HG03469 (cell line): Measurements from ENCODE around the gene SLC15A1.

ENCODE experiments used
- ATAC-seq: cut with Tn5 transposase; IDR thresholded peaks from one replicate; pipeline ENCODE4 v1.9.1; 2021; ENCODE audit warnings: mild to moderate bottlenecking, moderate library complexity, moderate number of reproducible peaks; ENCODE audit not compliant: unreplicated experiment

Gene SLC15A1, protein sequence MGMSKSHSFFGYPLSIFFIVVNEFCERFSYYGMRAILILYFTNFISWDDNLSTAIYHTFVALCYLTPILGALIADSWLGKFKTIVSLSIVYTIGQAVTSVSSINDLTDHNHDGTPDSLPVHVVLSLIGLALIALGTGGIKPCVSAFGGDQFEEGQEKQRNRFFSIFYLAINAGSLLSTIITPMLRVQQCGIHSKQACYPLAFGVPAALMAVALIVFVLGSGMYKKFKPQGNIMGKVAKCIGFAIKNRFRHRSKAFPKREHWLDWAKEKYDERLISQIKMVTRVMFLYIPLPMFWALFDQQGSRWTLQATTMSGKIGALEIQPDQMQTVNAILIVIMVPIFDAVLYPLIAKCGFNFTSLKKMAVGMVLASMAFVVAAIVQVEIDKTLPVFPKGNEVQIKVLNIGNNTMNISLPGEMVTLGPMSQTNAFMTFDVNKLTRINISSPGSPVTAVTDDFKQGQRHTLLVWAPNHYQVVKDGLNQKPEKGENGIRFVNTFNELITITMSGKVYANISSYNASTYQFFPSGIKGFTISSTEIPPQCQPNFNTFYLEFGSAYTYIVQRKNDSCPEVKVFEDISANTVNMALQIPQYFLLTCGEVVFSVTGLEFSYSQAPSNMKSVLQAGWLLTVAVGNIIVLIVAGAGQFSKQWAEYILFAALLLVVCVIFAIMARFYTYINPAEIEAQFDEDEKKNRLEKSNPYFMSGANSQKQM

DNA sequence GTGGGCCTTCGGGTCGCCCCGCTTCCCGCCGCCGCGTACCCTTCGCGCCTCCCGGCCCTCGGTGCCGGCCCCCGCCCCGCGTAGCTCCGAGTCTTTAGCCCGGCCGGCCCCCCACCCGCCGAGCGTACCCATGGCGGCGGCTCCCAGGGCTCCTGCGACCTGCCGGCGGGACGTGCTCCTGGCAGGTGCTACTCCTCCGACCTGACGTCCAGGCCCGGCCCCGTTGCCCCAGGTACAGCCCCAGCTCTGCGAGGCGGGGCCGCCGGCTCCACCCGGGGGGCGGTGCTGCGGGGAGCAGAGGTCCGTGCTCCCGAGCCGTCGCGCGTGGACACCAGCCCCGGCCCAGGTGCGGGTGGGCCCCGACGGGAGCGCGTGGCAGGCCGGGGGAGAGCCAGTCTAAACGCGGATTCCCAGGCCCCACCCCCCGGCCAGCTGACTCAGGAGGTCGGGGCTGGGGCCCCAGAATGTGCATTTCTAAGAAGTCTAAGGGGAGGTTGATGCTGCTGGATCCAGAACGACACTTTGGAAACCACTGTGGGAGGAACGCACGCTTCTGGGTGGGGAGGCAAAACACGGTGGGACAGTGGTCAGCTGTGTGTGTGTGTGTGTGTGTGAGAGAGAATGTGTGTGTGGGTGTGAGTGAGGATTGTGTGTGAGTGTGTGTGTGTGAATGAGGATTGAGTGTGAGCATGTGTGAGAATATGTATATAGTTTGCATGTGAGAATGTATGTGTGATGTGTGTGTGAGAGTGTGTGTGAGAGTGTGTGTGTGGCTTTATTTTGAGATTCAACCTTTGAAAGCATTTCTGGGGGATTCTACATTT lies at the start of gene SLC15A1:
TSS of gene SLC15A1 (minus strand) at position 206 of the 824 bp plus-strand sequence. CDS start at position 132, 74 bp downstream.
- ATAC-seq = no peak

DNA sequence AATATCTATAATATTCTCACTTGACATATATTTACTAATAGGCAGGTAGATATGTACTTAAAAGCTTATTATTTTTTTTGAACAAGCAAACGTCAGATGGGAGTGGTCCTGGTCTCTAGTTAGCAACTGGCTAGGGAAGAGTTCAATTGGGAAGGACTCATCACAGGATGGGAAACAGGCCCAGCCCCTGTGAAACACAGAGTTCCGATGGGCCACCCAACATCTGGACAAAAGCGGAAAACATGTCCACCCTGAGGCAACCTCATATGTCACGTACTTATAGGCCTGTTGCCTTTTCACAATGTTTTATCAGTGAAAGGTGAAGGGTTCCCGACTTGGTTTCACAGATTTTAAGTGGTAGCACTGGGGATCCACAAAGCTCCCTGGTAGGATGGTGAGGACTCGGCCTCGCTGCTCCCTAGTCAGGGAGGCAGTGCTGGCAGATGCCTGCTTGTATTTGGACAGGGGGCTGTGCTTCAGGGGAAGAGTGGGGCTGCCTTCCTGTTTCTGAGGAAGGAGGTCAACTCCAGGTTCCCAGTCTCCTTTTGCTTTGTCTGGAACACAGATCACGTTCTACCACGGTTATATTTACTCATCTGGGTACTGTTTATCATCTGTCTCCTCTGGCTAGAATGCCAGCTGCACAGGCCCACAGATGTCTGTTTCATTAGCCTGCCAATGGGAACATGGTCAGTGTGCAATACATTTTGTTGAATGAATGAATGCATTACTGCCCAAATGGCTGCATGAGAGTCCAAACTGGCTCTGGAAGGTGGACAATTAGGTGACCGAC lies 49.4 kb upstream of the SLC15A1 start:
- ATAC-seq = no peak

GRCh38 chr13:98800078-98800477 lies 47.6 kb upstream of the SLC15A1 start:
- no peak for ATAC-seq

DNA sequence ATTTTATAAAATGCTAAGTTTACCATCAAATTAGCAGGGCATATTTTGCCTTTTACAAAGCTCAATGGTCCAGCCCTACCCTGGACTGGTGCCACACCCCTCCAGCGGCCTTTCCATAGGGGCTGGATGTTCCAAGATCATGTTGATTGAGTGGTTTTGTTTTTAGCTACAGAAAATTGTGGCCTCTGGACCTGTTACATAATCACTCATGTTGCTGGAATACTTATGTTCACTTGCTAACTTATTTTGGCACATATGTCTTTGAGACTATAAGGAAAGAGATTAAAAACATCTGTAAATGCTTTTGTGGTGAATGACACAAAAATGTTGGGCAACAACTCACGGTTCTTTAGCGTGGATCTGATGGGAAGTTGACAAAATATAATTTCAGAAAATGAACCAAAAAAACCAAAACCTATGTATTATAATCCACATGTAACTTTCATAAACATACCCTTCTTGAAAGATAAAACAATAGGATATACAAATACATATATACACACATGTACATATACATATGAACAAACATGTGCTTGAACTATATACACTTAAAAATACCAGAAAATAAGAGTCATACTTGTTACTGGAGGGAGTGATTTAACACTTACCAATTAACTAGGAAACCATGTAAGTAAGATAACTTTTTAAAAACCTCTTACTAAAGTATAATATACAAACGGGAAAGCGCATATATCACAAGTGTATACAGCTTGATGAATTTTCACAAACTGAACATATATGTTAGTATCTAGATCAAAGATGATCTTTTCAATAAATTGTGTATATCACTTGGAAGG lies 46.6 kb upstream of the SLC15A1 start:
- ATAC-seq = no peak

DNA sequence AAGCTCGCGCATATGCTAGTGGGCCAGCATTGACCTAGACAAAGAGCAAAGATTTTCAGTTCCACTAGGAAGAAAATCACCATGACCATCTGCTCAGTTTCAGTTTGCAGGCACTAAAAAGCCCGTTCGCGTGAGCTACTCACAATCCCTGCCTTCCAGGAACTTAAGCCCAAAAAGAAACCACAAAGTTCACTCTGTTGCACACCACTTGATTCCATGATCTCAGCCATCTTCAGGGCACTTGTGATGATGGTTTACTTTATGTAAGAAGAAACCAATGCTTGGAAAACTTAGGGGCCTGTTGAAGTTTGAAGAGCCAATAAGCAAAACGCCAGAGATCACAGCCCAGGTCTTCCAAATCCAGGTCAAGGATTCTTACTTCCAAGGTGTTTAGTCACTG lies 45.0 kb upstream of the SLC15A1 start:
- ATAC-seq = no peak

GRCh38 chr13:98796798-98797197 lies 44.3 kb upstream of the SLC15A1 start:
- ATAC-seq = no peak

GRCh38 chr13:98796191-98796590 lies 43.7 kb upstream of the SLC15A1 start:
- no peak for ATAC-seq

- ATAC-seq = no peak
Measured at GRCh38 chr13:98795220-98795619, 42.7 kb upstream of the SLC15A1 start.

- ATAC-seq = no peak
Measured at GRCh38 chr13:98794498-98794897, 42.0 kb upstream of the SLC15A1 start.

- no peak for ATAC-seq
Measured at GRCh38 chr13:98792785-98793495, 40.5 kb upstream of the SLC15A1 start.

DNA sequence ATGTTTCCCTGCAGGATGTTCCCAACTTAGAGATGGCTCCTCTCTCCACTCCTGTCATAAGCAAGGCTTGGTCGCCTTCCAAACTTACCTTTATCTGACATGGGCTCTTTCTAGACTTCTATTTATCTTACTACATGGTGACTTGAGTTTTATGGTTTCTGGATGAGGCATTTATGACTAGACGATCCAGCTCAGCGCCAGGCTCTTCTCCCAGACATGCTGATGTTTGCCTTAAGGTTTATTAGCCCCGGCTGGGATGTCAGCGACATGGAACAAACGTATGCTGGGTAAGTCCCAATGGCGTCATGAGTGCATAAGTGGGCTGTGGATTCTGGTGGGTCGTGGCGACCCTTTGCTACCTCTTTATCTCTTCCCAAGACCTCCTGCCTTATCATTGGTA lies 39.8 kb upstream of the SLC15A1 start:
- ATAC-seq = no peak

DNA sequence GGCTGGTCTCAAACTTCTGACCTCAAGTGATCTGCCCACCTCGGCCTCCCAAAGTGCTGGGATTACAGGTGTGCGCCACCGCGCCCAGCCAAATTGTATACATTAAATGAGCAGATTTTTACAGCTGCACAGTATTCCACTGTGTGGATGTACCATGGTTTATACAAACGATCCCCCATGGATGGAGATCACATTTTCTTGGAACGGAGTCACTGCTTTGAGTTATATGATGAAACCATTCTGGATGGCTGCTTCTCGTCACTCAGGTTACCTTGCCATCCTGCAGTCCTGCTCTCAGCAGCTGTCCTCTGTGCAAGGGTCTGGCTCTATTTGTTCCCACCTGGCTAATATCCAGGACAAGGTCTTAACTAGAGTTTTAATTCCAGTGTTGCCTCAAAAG lies 39.1 kb upstream of the SLC15A1 start:
- no peak for ATAC-seq

- ATAC-seq = no peak
Measured at GRCh38 chr13:98787996-98788395, 35.5 kb upstream of the SLC15A1 start.

DNA sequence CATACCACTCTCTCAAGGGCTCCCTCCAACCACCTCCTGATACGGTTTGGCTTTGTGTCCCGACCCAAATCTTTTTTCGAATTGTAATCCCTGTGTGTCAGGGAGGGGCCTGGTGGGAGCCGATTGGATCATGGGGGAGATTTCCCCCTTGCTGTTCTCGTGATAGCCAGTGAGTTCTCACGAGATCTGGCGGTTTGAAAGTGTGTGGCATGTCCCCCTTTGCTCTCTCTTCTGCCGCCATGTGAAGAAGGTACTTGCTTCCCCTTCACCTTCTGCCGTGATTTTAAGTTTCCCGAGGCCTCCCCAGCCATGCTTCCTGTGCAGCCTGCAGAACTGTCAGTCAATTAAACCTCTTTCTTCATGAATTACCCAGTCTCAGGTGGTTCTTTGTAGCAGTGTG lies 34.7 kb upstream of the SLC15A1 start:
- ATAC-seq = no peak

- no peak for ATAC-seq
Measured at GRCh38 chr13:98786023-98786422, 33.6 kb upstream of the SLC15A1 start.

GRCh38 chr13:98785405-98785804 lies 32.9 kb upstream of the SLC15A1 start:
- ATAC-seq = no peak

DNA sequence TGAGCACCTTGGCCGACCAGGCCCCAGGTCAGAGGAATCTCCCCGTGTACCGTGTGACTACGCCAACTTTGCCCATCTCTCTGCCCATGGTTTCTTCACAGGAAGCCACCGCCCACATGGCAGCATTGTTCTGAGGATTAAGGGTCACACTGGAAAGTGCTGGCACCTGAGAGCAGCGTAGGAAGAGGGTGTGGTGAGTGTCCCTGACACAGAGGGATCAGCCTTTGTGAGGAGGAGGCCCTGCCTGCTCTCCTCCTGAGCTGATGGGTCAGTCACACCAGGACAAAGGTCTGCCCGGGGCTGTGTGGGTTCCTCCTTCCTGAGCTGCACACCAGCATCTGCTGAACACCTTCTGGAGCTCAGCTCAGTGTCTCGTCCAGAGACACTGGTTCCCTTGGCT lies 32.2 kb upstream of the SLC15A1 start:
- ATAC-seq = no peak

DNA sequence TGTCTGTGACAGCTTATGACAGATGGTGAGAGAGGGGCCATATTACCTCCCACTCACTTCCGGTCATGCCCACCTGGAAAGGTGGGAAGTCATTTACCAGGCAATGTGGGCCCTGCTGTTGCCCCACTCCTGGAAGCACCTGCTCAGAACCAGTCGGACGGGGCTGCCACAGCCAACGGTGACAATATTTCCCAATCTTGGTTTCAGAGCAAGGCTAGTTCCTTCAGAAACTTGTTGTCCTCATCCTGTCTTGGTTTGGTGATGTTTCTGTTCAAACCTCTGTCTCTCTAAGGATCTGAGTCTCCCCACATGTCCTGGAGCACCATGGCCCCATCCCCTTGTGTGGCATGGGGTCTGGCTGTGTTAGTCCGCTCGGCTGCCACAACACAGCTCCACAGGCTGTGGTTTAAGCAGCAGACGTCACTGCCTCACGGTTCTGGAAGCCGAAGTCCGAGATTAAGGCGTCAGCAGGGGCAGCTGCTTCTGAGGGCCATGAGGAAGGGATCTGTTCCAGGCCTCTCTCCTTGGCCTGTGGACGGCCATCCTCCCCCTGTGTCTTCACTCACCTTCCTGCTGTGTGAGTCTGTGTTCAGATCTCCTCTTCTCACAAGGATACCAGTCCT lies 31.5 kb upstream of the SLC15A1 start:
- ATAC-seq = no peak

DNA sequence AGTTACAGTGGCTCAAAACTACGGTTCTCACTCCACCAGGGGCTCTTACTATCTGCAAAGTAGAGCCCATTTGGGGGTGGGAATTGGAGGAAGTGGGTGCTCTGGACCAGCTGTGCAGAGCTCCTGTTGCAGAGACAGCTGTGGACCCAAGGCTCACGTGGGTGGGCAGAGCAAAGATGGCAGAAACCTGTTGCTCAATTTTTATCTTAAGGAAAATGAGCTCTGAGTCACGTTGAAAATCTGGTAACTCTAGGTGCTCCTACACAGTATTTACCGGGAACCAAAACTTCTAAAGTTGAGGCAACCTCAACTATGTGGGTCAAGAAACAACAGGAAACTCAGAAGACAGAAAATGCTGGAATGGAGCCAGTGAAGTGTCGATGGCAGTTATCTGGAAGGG lies 30.2 kb upstream of the SLC15A1 start:
- ATAC-seq = no peak
